Activated naive CD8-positive, alpha-beta T cell treated with anti-CD3 and anti-CD28 coated beads, Interleukin-2, amount 50 U/mL, for 16 hours (primary cell): ENCODE results near the gene CHD5.

ENCODE experiments used
- DNase-seq: peaks from one replicate; pipeline ENCODE4 v3.0.0-alpha.2; 2020; ENCODE audit warnings: low read depth, low spot score

CHD5 gene

GRCh38 chr1:6202256-6202655 lies 22.1 kb upstream of the CHD5 start:
- no peak for DNase-seq

- no peak for DNase-seq
Measured at GRCh38 chr1:6200188-6200809, 20.2 kb upstream of the CHD5 start.

GRCh38 chr1:6199298-6200187 lies 19.4 kb upstream of the CHD5 start, which contains the start of gene RPL22:
TSS of gene RPL22 (minus strand) at chr1:6199595. CDS start at chr1:6199573, 22 bp downstream.
- peak; percentile 95 for DNase-seq

GRCh38 chr1:6198646-6199297 lies 18.7 kb upstream of the CHD5 start:
- no peak for DNase-seq

GRCh38 chr1:6197746-6198427 lies 17.8 kb upstream of the CHD5 start:
- no peak for DNase-seq

GRCh38 chr1:6191968-6192367 lies 11.8 kb upstream of the CHD5 start:
- no peak for DNase-seq

GRCh38 chr1:6188466-6188865 lies 8.3 kb upstream of the CHD5 start:
- no peak for DNase-seq

- DNase-seq = no peak
Measured at GRCh38 chr1:6185635-6186382, 5.7 kb upstream of the CHD5 start.

GRCh38 chr1:6185151-6185550 lies 5.0 kb upstream of the CHD5 start:
- no peak for DNase-seq

GRCh38 chr1:6184083-6184783 lies 4.1 kb upstream of the CHD5 start:
- no peak for DNase-seq

GRCh38 chr1:6183520-6183989 lies 3.4 kb upstream of the CHD5 start:
- no peak for DNase-seq

- no peak for DNase-seq
Measured at GRCh38 chr1:6181347-6181770, 1.2 kb upstream of the CHD5 start.

GRCh38 chr1:6180707-6181311 lies 688 bp upstream of the CHD5 start:
- no peak for DNase-seq

GRCh38 chr1:6179564-6180175 lies 451 bp downstream of the CHD5 start:
- DNase-seq = no peak

GRCh38 chr1:6178751-6179563 lies 1.2 kb downstream of the CHD5 start:
- DNase-seq = no peak

- no peak for DNase-seq
Measured at GRCh38 chr1:6177681-6178380, 2.3 kb downstream of the CHD5 start.

- DNase-seq = no peak
Measured at GRCh38 chr1:6176779-6177178, 3.3 kb downstream of the CHD5 start.

GRCh38 chr1:6175411-6175828 lies 4.7 kb downstream of the CHD5 start:
- DNase-seq = no peak
